Erythroblast (primary cell): Measurements from ENCODE around the gene DUS2.

Experiments
- GATA1 ChIP-seq: IDR thresholded peaks from 2 replicates; pipeline ENCODE4 v1.6.1; 2011; ENCODE audit warnings: low read depth, mild to moderate bottlenecking, control low read depth, low read length, moderate library complexity
- POLR2A ChIP-seq: IDR thresholded peaks from 2 replicates; pipeline ENCODE4 v1.6.1; 2011; ENCODE audit warnings: mild to moderate bottlenecking, low read length

- TF ChIP-seq POLR2A (no peak), GATA1 (no peak)
Observed at GRCh38 chr16:68111379-68111778, 88.3 kb downstream of the DUS2 start.
